GM12873 (cell line): ENCODE measurements around the gene TXNL4A.

Experiments
- TF ChIP-seq, protein P1 (sequence below): IDR thresholded peaks from 2 replicates; pipeline ENCODE4 v1.5.1; 2012; ENCODE audit warnings: low read depth, mild to moderate bottlenecking, moderate library complexity, low read length, control low read depth; ENCODE audit not compliant: insufficient read depth; ENCODE audit errors: missing control alignments

Gene TXNL4A

DNA sequence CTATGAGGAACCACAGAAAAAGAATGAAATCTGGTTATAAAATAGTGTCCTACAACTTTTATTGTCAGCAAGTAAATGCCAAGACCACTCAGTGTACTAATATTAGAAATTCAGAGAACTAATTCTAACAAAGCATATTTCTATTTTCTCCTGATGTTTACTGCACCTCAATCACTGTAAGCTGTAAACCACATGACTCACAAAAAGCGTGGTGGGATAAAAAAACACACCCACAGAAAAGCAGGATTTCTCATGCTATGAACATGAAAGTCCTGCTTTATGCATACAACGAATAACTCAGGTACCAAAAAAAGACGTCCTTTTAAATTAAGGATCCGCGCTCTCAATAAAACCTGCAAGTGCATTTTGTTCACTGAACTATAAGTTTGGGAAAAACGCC is 797 bp downstream of the TXNL4A start:
- TF ChIP-seq, protein P1, sequence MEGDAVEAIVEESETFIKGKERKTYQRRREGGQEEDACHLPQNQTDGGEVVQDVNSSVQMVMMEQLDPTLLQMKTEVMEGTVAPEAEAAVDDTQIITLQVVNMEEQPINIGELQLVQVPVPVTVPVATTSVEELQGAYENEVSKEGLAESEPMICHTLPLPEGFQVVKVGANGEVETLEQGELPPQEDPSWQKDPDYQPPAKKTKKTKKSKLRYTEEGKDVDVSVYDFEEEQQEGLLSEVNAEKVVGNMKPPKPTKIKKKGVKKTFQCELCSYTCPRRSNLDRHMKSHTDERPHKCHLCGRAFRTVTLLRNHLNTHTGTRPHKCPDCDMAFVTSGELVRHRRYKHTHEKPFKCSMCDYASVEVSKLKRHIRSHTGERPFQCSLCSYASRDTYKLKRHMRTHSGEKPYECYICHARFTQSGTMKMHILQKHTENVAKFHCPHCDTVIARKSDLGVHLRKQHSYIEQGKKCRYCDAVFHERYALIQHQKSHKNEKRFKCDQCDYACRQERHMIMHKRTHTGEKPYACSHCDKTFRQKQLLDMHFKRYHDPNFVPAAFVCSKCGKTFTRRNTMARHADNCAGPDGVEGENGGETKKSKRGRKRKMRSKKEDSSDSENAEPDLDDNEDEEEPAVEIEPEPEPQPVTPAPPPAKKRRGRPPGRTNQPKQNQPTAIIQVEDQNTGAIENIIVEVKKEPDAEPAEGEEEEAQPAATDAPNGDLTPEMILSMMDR, result no peak

DNA sequence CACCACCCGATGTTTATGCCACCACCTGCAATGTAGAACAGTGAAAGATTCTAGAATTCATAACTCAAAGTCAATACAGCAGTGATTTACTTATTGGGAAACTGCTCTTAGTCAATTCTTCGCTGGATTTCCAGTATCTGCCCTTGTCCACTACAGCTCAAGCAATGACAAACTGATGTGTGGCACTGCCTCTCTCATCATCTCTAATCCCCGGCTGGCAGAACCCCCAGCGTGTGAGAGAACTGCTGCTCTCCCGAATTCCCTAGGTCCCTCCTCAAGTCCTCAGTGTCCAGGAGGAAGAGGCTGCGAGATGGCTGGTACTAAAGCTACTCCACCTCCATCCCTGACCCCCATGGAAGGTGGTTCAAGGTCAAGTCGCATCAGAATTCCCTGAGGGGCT is 1.6 kb downstream of the TXNL4A start:
- TF ChIP-seq, protein P1, result no peak

DNA sequence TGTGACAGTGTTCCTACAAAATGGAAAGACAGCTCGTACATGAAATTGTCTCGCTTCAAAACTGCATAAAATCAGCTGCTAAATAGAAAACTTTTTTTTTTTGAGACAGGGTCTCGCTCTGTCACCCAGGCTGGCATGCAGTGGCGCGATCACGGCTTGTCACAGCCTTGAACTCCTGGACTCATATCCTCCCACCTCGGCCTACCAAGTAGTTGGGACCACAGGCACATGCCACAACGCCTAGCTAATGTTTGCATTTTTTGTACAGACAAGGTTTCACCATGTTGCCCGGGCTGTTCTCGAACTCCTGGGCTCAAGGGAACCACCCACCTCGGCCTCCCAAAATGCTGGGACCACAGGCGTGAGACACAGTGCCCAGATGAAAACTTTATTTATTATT is 3.2 kb downstream of the TXNL4A start:
- TF ChIP-seq, protein P1, result no peak

DNA sequence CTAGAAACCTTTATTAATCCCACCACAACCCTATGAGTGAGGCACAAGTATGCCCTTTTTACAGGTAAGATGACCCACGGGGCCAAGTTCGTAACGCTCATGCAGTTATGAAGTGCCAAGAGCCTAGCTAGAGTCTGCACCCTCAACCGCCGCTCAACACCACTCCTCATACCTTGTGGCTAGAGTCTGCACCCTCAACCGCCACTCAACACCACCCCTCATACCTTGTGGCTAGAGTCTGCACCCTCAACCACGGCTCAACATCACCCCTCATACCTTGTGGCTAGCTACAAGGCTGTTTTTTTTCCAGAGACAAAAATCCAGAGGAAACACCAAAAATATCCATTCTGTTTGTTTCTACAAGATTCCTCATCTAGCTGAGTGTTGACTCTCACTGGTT is 4.6 kb downstream of the TXNL4A start:
- TF ChIP-seq, protein P1, result no peak

DNA sequence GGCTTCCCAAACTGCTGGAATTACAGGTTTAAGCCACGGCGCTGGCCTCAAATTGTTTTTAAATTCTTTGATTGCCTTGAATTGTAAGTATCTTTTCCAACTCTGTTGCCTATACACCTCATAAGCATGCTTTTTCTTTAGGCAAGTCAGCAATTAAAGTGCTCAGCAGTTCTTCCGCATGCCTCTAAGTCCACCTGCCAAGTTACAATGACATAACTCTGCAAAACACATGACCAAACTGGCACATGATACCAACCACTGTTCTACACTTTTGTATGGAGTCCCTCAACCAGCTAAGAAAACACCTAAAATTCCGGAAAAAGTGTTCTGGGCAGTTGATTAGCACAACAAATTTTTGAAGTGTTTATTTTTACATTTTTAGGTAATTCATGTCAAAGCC is 5.1 kb downstream of the TXNL4A start:
- TF ChIP-seq, protein P1, result no peak

DNA sequence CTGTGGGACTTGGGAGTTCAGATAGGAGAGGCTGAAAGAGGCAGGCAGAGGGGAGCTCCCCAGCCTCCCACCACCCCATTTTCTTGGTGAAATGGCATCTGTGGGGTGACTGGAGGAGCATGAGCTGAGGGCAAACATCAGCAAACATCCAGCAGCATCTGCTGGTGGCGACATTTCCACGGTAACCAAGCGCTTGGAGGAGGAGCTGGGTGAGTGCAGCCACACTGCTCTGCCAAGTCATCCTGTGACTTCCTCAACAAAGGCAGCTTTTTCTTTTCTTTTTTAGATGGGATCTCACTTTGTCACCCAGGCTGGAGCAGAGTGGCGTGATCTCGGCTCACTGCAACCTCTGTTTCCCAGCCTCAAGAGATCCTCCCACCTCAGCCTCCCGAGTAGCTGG is 5.6 kb downstream of the TXNL4A start:
- TF ChIP-seq, protein P1, result no peak

DNA sequence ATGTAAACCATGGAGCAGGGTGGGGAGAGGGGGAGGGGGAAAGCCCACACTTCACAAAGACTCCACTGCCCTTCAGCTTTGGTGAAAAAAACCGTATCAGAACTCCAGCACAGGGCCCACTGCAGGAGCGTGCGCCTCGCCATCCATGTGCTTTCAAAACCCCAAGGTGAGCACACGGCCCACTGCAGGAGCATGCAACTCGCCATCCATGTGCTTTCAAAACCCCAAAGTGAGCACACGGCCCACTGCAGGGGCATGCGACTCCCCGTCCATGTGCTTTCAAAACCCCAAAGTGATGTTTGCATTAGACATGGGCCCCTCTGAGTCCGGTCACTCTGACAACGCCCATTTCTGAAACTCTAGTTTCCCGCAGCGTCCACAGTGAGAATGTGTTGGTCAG is 7.8 kb downstream of the TXNL4A start:
- TF ChIP-seq, protein P1, result no peak

DNA sequence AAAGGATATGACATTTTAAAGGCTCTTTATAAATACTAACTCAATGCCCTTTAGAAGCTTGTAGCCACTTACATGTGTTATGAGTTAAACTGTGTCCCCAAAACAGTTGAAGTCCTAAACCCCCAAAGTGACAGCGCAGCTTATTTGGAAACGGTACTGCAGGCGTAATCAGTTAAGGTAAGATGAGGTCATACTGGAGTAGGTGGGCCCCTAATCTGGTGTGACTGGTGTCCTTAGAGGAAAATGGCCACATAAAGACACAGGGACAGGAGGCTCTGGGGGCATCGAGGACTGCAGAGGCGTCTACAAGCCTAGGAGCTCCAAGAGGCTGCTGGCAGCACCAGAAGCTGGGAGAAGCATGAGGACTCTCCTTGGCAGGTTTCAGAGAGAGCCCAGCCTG is 8.5 kb downstream of the TXNL4A start:
- TF ChIP-seq, protein P1, result no peak
